ENCODE measurements around the gene DFFB. TPM values are rescaled to one million over a fixed set of nuclear protein-coding genes. Genes with fewer than 3 reads are reported as not detected.

Gene DFFB
- total and polyA plus RNA-seq, 7 donors: 1.1 to 2.4 (median 1.9) TPM

- H3K27me3 ChIP-seq (ENCODE audit: insufficient read depth in 3 of 3, low read length in 2 of 3): no peaks in the 10 kb centered on the region
- H3K4me1 ChIP-seq: no peaks in the 10 kb centered on the region
- WGBS, 3 donors: 89 to 92% (median 91%) methylated on average over 28 of the region's 28 CpGs
- ATAC-seq (no peak), DNase-seq (no peak)
- no peak for TF ChIP-seq CTCF (IDR thresholded peaks at IDR 0.05)
- intact Hi-C loops (cut with DNase I): no loop called here
- H3K9me3 ChIP-seq: no peaks in the 10 kb centered on the region
- peaks cover 4 to 80% of the 10 kb centered on the region in 2 donors for H3K36me3 ChIP-seq (ENCODE audit: insufficient read depth in 1 of 2, low read depth in 1 of 2)
- H3K4me3 ChIP-seq: no peak overlapping the region
- H3K27ac ChIP-seq: no peak overlapping the region
Observed at GRCh38 chr1:3817821-3818597, 39.3 kb upstream of the DFFB start.

GRCh38 chr1:3819771-3820200 lies 37.5 kb upstream of the DFFB start:
- Histone ChIP-seq H3K36me3 (ENCODE audit: insufficient read depth in 1 of 2, low read depth in 1 of 2) (peaks cover 4 to 85% of the 10 kb centered on the region in 2 donors), H3K4me3 (no peak overlapping the region), H3K4me1 (no peaks in the 10 kb centered on the region), H3K27me3 (ENCODE audit: insufficient read depth in 3 of 3, low read length in 2 of 3) (no peaks in the 10 kb centered on the region), H3K27ac (no peak overlapping the region), H3K9me3 (no peaks in the 10 kb centered on the region)
- DNase-seq: no peak
- WGBS, 3 donors: 69 to 75% (median 71%) methylated on average over 10 of the region's 10 CpGs
- TF ChIP-seq CTCF (IDR thresholded peaks at IDR 0.05): no peak
- no peak for ATAC-seq
- intact Hi-C loops (cut with DNase I): no loop called here

GRCh38 chr1:3820316-3820715 lies 37.0 kb upstream of the DFFB start:
- ATAC-seq (no peak), DNase-seq (no peak)
- Histone ChIP-seq H3K36me3 (ENCODE audit: insufficient read depth in 1 of 2, low read depth in 1 of 2) (peaks cover 4 to 83% of the 10 kb centered on the region in 2 donors), H3K4me1 (no peaks in the 10 kb centered on the region), H3K27ac (no peak overlapping the region), H3K9me3 (no peaks in the 10 kb centered on the region), H3K4me3 (no peak overlapping the region), H3K27me3 (ENCODE audit: insufficient read depth in 3 of 3, low read length in 2 of 3) (no peaks in the 10 kb centered on the region)
- intact Hi-C loops (cut with DNase I): no loop called here
- TF ChIP-seq CTCF (IDR thresholded peaks at IDR 0.05): no peak
- WGBS, 3 donors: 88 to 93% (median 88%) methylated on average over 8 of the region's 8 CpGs

GRCh38 chr1:3821004-3821403 lies 36.3 kb upstream of the DFFB start:
- 61 to 75% (median 64%) methylated on average over 6 of the region's 6 CpGs for WGBS, 3 donors
- TF ChIP-seq CTCF (IDR thresholded peaks at IDR 0.05): no peak
- ATAC-seq (no peak), DNase-seq (no peak)
- Histone ChIP-seq H3K27ac (no peak overlapping the region), H3K4me3 (no peak overlapping the region), H3K4me1 (no peaks in the 10 kb centered on the region), H3K9me3 (no peaks in the 10 kb centered on the region), H3K36me3 (ENCODE audit: insufficient read depth in 1 of 2, low read depth in 1 of 2) (peaks cover 9 to 83% of the 10 kb centered on the region in 2 donors), H3K27me3 (ENCODE audit: insufficient read depth in 3 of 3, low read length in 2 of 3) (no peaks in the 10 kb centered on the region)
- intact Hi-C loops (cut with DNase I): no loop called here

GRCh38 chr1:3821447-3821846 lies 35.8 kb upstream of the DFFB start:
- ATAC-seq: no peak
- DNase-seq: no peak
- 60 to 66% (median 65%) methylated on average over 13 of the region's 13 CpGs for WGBS, 3 donors
- Histone ChIP-seq H3K4me3 (no peak overlapping the region), H3K9me3 (no peaks in the 10 kb centered on the region), H3K27ac (no peak overlapping the region), H3K27me3 (ENCODE audit: insufficient read depth in 3 of 3, low read length in 2 of 3) (no peaks in the 10 kb centered on the region), H3K4me1 (no peaks in the 10 kb centered on the region), H3K36me3 (ENCODE audit: insufficient read depth in 1 of 2, low read depth in 1 of 2) (peaks cover 10 to 83% of the 10 kb centered on the region in 2 donors)
- intact Hi-C loops (cut with DNase I): no loop called here
- no peak for TF ChIP-seq CTCF (IDR thresholded peaks at IDR 0.05)

Measured in psoas muscle (tissue), 8 donors.